ENCODE measurements around the gene OR5H6.

- TF ChIP-seq SP1 (IDR thresholded peaks at IDR 0.05), result no peak
- TF ChIP-seq FOXM1 (IDR thresholded peaks at IDR 0.05; ENCODE audit: borderline replicate concordance), result no peak
Observed at GRCh38 chr3:98291332-98291957, 27.4 kb downstream of the OR5H6 start.
